GM19099 (cell line): ENCODE results near the gene UBA52.
A peak's percentile ranks its signal among the peaks of the same experiment; 100 is the strongest.

Experiments used
- POLR2A ChIP-seq: IDR thresholded peaks from 3 replicates; pipeline ENCODE4 v1.6.1; 2011; ENCODE audit warnings: low read depth; ENCODE audit not compliant: insufficient read length; ENCODE audit errors: extremely low read depth

The UBA52 gene

GRCh38 chr19:18542941-18543813 lies 28.5 kb upstream of the UBA52 start, which contains the start of gene FKBP8:
Gene FKBP8 (minus strand): TSS chr19:18543573. CDS start chr19:18541970, 1,603 bp downstream.
- no peak for TF ChIP-seq POLR2A

GRCh38 chr19:18543814-18544475 lies 27.7 kb upstream of the UBA52 start:
- peak; percentile 31 for TF ChIP-seq POLR2A

GRCh38 chr19:18551631-18552030 lies 20.0 kb upstream of the UBA52 start:
- TF ChIP-seq POLR2A = no peak

GRCh38 chr19:18557411-18558201 lies 14.1 kb upstream of the UBA52 start, which contains the start of gene KXD1:
Gene KXD1 (plus strand): TSS chr19:18557870. CDS start chr19:18562057, 4,187 bp downstream.
- peak; percentile 87 for TF ChIP-seq POLR2A

DNA sequence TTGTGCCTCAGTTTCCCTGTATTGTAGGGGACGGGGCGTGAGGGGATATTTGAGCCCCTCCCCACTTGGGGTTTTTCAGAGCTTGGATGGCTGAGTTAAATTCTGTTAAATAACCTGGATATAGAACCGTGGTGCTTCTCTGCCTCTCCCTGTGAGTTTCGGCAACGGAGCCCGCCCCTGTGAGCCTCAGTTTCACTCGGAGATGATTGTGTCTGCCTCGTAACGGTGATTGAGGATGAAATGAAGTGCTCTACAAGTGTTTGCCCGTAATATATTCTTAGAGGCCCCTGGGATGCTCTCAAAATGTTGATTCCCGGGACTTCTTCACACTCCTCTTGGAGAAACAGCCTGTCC lies 13.5 kb upstream of the UBA52 start:
- TF ChIP-seq POLR2A = no peak

- TF ChIP-seq POLR2A = no peak
These were observed 13.1 kb upstream of the UBA52 start for GRCh38 chr19:18558604-18559003.

- no peak for TF ChIP-seq POLR2A
These were observed 12.0 kb upstream of the UBA52 start for GRCh38 chr19:18559685-18560084.

DNA sequence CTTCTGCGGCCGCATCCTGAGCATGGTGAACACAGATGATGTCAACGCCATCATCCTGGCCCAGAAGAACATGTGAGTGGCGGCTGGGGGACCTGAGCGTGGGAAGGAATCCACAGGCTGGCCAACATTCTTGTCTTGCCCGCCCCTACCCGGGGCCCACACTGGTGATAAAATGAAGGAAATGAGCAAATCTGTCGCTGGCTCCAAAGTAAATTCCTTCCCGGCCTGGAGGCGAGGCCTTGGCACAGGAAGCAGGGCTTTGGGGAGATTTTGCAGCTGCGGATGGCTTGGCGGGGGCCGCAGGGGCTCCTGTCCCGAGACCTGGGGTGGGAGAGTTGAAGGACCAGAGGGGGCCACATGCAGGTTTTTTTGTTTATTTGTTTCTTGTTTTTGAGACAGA lies 9.6 kb upstream of the UBA52 start:
- no peak for TF ChIP-seq POLR2A

- TF ChIP-seq POLR2A = no peak
These were observed 4.7 kb upstream of the UBA52 start for GRCh38 chr19:18566953-18567352.

DNA sequence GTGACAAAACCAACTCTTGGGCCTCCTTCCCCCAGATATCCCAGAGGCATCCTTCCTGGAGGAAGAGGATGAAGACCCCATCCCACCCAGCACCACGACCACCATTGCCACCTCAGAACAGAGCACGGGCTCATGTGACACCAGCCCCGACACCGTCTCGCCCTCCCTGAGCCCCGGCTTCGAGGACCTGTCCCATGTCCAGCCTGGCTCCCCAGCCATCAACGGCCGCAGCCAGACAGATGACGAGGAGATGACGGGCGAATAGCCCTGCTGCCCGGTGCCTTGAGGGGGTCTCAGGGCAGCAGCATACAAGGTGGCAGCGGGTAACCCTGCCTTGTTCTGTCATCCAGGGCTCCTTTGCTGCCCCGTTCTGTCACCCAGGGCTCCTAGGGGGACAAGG lies 3.3 kb upstream of the UBA52 start:
- TF ChIP-seq POLR2A = no peak

- TF ChIP-seq POLR2A = no peak
These were observed 3.1 kb downstream of the UBA52 start for GRCh38 chr19:18574691-18575291.

DNA sequence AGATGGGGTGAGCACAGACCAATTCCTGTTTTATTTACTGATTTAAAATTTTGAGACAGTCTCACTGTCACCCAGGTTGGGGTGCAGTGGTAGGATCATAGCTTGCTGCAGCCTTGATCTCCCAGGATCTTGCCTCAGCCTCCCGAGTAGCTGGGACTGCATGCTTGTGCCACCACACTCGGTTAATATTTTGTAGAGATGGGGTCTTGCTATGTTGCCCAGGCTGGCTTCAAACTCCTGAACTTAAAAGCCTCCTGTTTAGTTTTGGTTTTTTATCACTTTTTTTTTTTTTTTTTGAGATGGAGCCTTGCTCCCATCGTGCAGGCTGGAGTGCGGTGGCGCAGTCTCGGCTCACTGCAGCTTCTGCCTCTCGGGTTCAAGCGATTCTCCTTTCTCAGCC lies 4.7 kb downstream of the UBA52 start:
- TF ChIP-seq POLR2A = no peak

DNA sequence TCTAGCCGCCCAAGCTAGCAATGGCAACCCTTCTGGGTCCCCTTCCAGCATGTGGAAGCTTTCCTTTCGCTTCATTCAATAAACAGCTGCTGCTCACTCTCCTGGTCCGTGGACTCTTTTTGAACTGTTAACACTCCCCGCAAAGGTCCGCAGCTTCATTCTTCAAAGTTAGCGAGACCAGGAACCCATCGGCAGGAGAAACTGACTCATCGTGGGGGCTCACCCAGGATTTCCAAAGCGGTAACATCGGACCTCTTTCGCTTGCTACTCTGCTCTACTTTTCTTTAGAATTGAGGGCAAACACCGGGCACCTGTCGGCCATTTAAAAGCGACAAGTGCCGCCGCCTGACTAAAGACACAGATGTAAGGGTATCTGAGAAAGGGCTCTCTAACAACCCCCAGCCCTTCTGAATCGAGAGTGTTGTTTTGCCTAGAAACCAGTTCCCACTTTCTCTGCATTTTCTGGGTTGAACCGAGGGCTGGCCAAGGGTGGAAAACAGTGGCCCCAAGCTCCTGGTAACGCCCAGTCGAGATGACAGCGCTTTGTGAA lies 5.8 kb downstream of the UBA52 start:
- no peak for TF ChIP-seq POLR2A

GRCh38 chr19:18580311-18580710 lies 8.7 kb downstream of the UBA52 start:
- no peak for TF ChIP-seq POLR2A

GRCh38 chr19:18586306-18586705 lies 14.6 kb downstream of the UBA52 start:
- no peak for TF ChIP-seq POLR2A
